Amygdala (tissue), 56 donors: ENCODE data around the gene DDOST.
"Not testable (repeated sequence)": the region's sequence is repeated elsewhere in the genome, so short reads cannot be mapped to it uniquely, and the experiment has no call there.

ENCODE experiments used
- DNase-seq, 56 donors: peaks; one replicate each; lab custom pipeline; 2025; lab: John Stamatoyannopoulos, UW

The DDOST gene

DNA sequence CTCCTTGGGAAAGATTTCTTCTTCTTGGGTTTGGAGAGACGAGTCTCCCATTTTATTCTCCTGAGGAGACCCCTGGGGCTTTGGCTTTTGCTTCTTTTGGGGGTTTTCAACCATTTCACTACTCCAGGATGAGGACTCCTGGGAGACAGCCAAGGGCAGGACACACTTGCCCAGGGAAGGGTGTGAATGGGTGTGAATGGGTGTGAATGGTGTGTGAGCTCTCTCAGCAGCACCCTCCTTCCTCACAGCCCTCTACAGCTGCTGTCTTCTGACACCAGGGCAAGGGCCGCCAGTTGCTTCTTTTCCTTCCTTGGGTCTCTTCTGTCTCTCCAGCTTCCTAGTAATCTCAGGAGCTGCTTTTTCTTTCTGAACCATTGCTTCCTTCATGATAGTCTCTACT, 32.5 kb upstream of the DDOST start:
- no peak for DNase-seq

DNA sequence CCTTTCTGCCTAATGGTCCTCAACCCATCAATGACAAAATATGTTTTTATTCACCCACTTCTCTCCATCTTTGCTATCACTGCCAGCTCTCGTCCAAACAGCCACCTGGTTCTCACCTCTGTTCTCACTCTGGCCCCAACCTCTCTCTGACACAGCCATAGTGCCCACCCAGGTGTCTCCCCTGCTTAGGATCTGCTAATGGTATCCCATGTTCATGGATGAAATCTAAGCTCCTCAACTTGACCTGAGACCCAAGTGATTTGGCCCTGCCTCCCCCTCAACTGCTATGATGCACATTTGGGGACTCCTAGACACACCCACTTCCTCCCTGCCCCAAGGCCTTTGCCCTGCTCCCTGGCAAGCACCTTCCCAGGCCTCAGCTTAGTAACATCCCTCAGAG, 30.7 kb upstream of the DDOST start:
- DNase-seq: no peak

DNA sequence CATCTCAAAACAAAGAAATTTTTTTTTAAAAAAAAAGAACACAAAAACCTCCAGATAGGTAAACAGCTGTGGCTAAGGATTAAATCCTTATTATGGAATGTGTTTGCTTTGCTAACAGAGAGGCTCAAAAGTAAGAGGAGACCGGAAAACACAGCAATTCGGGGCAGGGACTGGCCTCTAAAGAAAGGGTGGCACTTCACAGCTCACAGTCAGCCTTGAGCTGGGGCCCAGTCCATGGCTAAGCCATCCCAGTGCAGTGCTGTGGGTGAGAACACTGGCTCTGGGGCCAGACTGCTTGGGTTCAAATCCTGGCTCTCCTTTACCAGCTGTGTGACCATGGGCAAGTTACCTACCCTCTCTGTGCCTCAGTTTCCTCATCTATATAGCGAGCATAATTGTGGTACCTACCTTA, 28.5 kb upstream of the DDOST start:
- DNase-seq: no peak

DNA sequence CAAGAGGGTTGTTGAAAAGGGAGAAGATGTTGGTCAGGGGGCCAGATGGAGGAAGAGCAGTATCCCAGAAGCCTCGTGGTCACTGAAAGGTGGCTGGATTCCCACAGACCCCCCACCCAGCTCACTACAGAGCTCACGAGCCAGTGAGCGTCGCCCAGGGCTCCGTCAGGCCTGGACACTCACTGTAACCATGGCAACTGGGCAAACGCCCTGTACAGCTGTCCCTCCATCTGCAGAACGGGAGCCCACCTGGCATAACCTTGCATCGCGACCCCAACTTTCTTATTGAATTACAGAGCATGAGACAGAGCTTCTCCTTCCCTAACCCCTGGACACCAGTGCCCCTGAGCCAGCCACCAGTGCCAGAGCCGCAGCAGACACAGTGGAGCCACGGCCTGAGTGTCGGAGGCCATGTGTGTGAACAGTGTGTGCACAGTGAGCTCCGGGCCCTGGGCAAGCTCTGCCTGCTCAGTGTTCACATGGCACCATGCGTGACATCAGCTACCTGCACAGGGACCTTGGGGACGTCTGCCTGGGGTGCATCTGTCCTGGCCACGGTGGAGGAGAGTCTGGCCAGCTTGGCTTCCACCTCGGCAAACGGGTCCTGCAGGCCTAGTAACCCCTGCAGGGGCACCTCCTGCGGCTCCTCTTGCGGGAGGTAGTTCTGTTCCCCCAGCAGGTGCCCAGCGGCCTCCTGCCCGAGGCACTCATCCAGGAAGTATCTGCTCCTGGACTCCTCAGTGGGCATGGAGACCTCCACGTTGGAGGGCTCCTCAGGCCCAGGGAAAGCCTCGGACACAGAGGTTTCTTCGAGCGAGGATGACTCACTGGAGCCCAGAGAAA, 25.9 kb upstream of the DDOST start:
- DNase-seq: no peak

DNA sequence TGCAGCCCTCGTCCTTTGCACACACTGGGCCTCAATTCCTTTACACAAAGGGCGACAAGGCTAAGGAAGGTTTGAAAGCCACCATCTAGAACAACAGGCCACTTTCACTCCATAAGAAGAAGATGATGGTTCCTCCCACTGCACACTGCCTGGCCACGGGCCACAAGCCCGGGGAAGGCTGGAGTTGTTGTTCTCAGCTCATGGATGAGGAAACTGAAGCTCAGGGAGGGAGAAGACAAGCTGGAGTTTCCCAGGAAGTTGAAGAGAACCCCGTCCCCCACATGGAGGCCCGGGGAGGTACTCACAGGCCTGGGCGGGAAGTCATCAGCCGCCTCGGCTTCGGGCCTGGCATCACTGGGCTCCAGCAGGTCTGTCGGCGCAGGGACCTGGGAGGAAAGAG, 24.6 kb upstream of the DDOST start:
- DNase-seq: peak in 2 of 56 donors; percentile 7 to 10

DNA sequence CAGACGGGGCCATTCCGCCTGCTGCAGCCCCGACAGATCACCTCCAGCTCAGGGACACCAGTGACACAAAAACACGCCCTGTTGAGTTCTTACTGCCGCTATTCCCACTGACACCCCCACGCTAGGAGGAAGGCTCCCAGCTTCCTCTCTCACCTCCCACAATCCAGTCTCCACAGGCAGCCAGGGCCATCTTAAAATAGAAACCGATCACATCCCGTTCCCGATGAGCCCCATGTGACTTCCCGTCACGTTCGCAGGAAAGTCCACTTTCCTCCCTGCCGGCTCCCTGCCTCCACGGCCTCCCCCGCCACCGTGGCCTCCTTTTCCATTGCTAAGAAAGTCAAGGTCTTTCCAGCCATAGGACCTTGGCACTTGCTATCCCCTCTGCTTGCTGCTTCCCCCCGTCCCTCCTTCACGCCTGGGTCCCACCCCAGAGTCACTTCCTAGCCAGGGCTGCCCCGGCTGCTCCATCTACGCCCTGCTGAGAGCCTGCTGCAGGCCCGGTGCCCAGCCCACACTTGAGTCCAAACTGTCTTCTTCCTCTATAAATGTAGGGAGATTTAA, 24.0 kb upstream of the DDOST start:
- DNase-seq: peak in 13 of 56 donors; percentile 6 to 40 (median 21)

DNA sequence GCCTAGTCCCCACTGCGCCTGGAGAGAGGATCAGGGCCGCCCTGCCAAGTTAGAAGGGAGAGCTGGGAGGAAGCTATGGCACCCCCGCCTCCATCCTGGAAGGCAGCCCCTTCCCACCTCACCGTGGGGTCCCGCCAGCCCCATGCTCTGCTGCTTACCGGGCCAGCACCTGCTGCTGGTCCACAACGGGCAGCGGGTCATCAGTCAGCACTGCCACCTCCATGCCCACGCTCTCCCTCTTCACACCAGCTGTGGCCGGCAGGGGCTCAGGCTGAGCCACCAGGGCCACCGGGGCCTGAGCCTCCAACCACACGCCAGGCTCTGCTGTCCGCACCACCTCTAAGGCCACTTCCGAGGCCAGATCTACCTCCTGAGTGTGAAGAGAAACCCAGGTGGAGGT, 23.5 kb upstream of the DDOST start:
- DNase-seq: no peak

DNA sequence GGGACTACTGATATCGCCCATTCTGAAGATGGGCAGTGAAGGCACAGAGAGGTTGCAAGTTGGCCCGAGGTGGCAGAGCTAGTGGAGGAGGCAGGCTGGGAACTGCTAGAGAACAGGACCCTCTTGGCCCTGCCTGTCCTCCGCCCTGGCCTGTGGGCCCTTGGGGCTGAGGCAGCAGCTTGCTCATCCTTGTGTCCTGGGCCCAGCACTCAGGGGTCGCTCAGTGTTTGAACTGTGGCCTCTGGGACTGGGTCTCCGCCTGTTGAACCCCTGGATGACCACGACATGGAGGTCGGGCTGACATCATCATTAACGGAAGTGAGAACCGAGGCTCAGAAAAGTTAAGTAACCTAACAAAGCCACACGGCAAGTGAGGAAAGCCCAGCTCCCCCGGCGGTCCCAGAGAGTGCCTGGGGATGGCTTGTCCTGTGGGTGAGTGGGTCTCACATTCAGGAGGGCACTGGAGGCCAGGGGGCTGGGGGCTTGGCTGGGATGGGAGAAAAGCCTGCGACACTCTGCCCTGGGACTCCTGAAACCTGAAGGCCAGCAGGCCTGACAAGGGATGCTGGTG, 23.0 kb upstream of the DDOST start:
- no peak for DNase-seq

DNA sequence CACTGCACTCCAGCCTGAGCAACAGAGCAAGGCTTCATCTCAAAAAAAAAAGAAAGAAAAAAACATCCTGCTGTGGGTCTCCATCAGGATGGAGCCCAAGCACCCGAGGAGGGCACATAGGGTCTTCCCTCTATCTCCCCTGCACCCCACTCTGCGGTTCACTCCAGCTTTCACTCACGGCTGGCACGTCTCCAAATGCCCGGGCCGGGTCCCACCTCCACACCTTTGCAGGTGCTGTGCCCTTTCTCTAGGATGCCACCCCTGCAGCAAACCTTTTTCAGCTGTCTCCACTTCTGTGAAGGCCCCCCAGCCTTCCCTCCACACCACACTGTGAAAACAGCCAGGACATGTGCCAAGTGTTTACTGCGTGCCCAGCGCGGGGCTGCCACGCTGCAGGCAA, 22.4 kb upstream of the DDOST start:
- DNase-seq: no peak

DNA sequence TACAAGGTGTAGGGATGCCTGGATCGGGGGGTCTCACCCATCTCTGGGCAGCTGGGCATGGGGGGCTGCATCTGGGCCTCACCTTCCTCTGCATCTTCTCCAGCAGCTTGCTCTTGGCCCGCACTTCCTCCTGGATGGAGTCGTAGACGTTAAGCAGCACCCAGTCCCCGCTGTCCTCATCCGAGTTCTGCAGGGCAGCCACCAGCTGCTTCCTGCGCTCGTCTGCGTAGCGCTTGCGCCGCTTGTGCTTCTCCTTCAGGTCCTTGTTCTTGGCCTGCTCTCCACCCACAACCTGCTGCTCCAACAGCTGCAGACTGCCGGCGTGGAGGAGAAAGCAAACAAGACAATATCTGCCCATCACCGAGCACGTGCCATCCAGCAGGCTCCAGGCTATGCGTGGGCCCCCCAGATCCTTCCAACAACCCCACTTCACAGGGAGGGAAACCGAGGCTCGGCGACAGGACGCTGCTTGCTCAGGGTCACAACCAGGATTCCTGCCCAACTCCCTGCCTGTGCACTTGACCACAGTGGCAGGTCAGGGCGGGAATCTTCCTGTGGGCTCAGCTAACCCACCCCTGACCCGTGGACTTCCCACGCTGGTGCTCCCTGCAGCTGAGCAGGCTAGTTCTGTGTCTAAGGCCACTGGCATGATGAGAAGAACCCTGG, 21.5 kb upstream of the DDOST start:
- DNase-seq: peak in 29 of 56 donors; percentile 7 to 63 (median 28)

DNA sequence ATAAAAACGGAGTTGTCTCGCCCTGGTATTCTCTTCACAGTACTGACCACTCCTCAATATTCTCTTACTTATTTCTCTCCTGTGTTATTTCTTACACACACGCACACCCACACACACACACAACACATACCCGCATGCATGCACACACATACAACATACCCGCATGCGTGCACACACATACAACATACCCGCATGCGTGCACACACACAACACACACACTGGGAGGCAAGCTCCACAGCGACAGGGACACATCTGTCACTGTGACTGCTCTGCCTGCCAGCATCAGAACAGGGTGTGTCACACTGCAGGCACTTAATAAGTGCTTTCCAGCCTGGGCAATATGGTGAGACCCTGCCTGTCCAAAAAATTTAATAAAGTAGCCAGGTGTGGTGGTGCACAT, 20.8 kb upstream of the DDOST start:
- no peak for DNase-seq

DNA sequence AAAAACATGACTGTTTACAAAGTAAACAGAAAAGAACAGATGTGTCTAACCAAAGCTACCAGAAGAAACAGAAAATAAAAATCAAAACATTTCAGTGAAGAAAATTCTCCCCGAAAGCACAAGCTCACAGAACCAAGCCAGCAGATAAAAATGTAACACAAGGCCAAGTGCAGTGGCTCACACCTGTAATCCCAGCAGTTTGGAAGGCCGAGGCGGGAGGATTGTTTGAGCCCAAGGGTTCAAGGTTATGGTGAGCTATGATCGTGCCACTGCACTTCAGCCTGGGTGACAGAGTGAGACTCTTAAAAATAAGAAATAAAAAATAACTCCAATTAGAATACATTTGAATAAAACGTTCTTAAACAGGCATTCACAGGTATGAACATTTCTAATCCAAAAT, 19.1 kb upstream of the DDOST start:
- DNase-seq: no peak

DNA sequence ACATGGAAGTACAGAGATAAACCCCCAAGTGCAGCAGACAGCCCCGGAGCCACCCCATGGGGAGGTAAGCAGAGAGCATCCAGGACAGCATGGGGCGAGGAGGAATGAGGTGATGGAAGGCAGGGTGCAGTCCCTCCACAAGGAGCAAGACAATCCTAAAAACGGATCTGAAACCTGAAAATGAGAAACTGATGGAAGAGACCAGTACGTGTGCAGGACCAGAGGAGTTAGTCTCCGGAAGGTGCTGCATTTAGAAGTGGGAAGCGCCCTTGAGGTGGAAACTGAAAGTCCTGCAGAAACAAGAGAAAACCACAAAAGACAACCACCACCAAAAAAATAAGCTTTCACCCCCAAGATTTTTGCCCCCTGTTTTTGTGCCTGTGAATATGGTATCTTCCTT, 17.4 kb upstream of the DDOST start:
- DNase-seq: peak in 1 of 56 donors; percentile 20

DNA sequence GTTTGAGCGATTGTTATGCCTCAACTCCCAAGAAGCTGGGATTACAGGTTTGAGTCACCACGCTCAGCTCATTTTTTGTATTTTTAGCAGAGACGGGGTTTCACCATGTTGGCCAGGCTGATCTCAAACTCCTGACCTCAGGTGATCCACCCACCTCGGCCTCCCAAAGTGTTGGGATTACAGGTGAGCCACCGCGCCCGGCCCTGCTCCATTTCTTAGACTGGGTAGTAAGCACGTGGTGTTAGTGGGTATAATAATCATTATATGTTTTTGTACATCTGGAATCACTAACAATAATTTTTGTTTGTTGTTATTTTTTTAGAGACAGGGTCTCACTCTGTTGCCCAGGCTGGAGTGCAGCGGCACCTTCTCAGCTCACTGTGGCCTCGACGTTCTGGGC, 12.5 kb upstream of the DDOST start:
- DNase-seq: not testable (repeated sequence)

DNA sequence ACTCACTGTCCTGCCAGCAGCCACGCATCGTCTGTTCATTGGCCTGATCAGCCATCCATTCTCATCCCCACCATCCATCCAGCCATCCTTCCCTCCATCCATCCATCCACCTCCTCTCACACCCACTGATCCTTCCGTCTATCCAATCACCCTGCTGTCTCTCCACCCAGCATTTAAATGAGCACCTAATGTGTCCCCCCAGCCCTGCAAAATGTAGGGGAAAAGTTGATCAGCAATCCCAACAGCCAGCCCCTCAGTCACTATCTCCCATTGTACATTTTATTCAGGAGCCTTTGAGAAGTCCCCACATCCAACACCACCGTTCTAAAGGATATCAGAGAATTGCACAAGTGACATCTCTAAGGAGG, 11.1 kb upstream of the DDOST start:
- DNase-seq: no peak

DNA sequence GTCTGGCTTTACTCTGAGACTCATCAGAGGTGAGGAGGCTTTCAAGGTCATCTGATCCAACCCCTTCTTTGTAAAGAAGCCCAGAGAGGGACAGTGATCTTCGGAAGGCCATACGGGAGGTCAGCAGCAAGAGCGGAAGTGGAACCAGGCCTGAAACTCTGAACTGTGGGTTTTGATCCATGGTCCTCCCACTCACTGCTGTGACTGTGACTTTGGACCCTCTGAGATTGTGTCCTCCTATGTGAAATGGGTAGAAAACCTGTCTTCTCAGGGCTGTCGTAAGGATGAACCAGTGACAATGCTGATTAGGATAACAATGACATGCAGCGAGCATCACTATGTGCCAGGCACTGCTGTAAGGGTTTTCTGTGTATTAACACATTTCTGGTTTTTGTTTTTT, 9.8 kb upstream of the DDOST start:
- DNase-seq: no peak

DNA sequence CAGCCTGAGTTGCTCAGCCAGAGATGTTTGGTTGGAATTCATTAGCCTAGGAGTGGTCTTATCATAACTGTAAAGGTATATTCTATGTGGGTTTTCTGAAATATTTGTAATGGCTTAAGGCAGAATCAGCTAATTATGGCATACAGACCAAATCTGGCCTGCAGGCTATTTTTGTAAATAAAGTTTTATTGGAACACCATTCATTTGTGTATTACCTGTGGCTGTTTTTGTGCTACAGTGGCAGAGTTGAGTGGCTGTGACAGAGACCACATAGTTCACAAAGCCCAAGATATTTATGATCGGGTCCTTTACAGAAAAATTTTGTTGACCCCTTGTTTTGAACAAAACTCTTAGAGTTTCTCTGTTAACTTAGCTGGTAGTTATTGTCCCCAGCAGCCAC, 7.4 kb upstream of the DDOST start:
- DNase-seq: no peak

DNA sequence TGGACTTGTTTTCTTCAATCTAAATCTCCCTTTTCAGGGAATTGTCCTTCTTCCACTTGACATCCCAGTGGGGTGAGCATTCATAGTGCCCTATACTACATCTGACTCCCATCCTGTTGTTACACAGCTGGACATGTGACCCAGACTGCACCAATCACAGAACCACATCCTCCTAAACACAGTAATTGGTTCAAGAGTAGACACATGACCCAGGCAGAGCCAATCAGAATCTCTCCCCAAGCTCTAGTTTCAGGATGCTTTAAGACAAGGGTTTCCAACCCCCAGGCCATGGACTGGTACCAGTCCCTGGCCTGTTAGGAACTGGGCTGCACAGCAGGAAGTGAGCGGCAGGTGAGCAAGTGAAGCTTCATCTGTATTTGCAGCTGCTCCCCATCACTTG, 5.6 kb upstream of the DDOST start:
- DNase-seq: no peak

DNA sequence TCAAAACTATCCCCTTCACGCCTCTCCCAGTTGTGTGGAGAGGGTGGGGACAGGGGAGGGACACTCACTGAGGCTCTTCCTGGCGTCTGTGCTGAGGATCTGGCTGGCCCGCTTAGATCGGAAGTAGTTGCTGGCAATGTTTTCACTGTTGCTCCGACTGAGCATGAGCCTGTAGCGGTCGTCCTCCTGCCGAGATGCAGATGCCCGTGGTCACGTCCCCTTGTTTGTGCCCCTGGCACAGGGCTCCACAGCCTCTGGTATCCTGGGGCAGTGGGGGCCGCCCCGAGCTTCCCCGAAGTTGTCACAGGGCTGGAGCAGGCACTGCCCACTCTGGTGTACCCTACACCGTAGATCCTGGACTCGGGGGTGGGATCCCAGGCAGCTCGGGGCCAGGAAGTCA, 5.0 kb upstream of the DDOST start:
- DNase-seq: no peak

DNA sequence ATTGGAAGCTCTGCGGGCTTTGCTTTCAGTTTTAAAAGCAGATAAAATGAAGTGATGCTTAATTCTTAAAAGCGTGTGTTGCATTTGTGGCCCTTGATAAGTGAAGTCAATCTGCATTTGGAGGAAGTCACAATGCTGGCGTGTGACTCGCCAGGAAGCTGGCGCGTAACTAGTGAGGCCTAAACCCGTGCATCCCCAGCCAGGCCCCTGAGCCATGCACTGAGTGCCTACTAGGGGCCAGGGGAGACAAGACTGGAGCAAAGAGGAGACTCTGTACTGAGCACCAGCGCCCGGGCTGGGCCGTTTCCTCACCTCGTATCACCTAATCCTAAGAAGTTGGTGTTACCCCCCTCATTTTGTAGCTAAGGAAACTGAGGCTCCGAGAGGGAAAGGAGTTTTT, 4.6 kb upstream of the DDOST start:
- DNase-seq: no peak

DNA sequence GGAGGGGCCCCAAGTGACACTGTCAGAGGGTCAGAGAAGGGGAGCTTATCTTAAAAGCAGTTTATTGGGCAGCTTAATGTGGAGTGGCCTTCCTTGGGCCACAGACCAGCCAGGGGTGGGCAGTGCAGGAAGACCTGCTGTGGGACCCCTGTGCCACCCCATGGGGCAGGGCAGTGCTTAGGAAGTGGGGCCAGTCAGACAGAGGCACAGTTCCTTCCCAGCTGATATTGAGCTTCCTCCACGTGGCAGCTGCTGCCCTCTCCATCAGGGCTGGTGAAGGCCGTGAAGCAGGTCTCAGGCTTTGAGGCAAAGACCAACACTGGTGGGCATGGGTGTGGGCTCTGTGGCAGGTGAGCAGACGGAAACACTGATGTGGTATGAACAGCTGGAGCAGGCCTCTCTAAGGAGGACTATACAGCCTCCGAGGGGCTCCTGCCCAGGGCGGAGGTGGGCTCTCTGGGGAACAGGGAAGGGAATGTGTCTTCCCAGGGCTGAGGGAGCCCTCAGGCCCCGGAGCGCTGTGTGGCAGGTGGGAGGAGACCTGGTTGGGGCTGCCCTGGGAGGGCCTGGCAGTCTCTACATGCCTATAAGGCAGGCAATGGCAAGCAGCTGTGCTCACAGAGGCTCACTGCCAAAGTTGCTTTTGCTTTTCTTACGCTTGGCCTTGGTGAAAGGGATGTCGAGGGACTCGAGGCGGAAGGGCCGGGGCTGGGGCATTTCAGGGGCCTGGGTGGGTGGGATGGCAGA, 3.0 kb upstream of the DDOST start:
- no peak for DNase-seq
